Keratinocyte (primary cell): ENCODE measurements around the gene MOGAT1. TPM values are rescaled to one million over a fixed set of nuclear protein-coding genes. Genes with fewer than 3 reads are reported as not detected.

Experiments
- DNase-seq: peaks from one replicate; pipeline ENCODE4 v3.0.0-alpha.2; 2011; ENCODE audit warnings: low read depth, missing footprints, low spot score
- FAIRE-seq: peaks from 2 replicates; lab custom pipeline; 2011; peaks lifted over from hg19 to GRCh38; lab: Jason Lieb, UNC
- H2AFZ ChIP-seq: 2 replicates; pipeline ENCODE4 v1.6.0; 2012; ENCODE audit warnings: low read length, control low read depth, inconsistent platforms; ENCODE audit not compliant: control insufficient read depth
- H3K27ac ChIP-seq: 2 replicates; pipeline ENCODE4 v1.5.1; 2011; ENCODE audit warnings: low read length; ENCODE audit not compliant: control insufficient read depth, insufficient read depth
- H3K27me3 ChIP-seq: 3 replicates; pipeline ENCODE4 v1.6.0; 2011; ENCODE audit warnings: low read length; ENCODE audit not compliant: control insufficient read depth, insufficient read depth; ENCODE audit errors: extremely low read depth
- H3K36me3 ChIP-seq, 2 experiments: 2 replicates in 1 of 2; 3 replicates in 1 of 2; pipeline ENCODE4 v1.5.1; 2011; ENCODE audit warnings: low read length in 2 of 2, mild to moderate bottlenecking in 1 of 2; ENCODE audit not compliant: control insufficient read depth in 2 of 2, insufficient read depth in 2 of 2; ENCODE audit errors: extremely low read depth in 1 of 2
- H3K4me1 ChIP-seq: 3 replicates; pipeline ENCODE4 v1.5.1; 2011; ENCODE audit warnings: low read length; ENCODE audit not compliant: control insufficient read depth, insufficient read depth; ENCODE audit errors: extremely low read depth
- H3K4me2 ChIP-seq: 3 replicates; pipeline ENCODE4 v1.6.0; 2011; ENCODE audit warnings: low read depth, low read length; ENCODE audit not compliant: control insufficient read depth, insufficient read depth; ENCODE audit errors: extremely low read depth
- H3K4me3 ChIP-seq, 3 experiments: fragments of 200-600 bp in 1 of 3; sonication (generic) in 1 of 3; 2 replicates in 2 of 3; 3 replicates in 1 of 3; pipeline ENCODE4 v1.5.1; 2011 to 2016; ENCODE audit warnings: low read length in 3 of 3, mild to moderate bottlenecking in 3 of 3, control low read depth in 2 of 3, inconsistent platforms in 1 of 3, low read depth in 1 of 3, mixed read lengths in 1 of 3, mixed run types in 1 of 3, moderate library complexity in 1 of 3; ENCODE audit not compliant: control insufficient read depth in 2 of 3, insufficient read depth in 2 of 3; ENCODE audit errors: extremely low read depth in 1 of 3
- H3K79me2 ChIP-seq: 2 replicates; pipeline ENCODE4 v1.6.0; 2012; ENCODE audit warnings: low read length; ENCODE audit not compliant: control insufficient read depth, insufficient read depth
- H3K9ac ChIP-seq: 3 replicates; pipeline ENCODE4 v1.6.0; 2011; ENCODE audit warnings: low read length; ENCODE audit not compliant: control insufficient read depth, insufficient read depth; ENCODE audit errors: extremely low read depth
- H3K9me1 ChIP-seq: 3 replicates; pipeline ENCODE4 v1.6.0; 2011; ENCODE audit warnings: low read length; ENCODE audit not compliant: control insufficient read depth, insufficient read depth; ENCODE audit errors: extremely low read depth
- H3K9me3 ChIP-seq: 2 replicates; pipeline ENCODE4 v1.5.1; 2012; ENCODE audit warnings: low read depth, low read length; ENCODE audit not compliant: control insufficient read depth
- H4K20me1 ChIP-seq: 3 replicates; pipeline ENCODE4 v1.6.0; 2011; ENCODE audit warnings: low read length; ENCODE audit not compliant: control insufficient read depth, insufficient read depth; ENCODE audit errors: extremely low read depth
- CTCF ChIP-seq, 3 experiments: IDR thresholded peaks in 1 of 3; conservative IDR thresholded peaks in 1 of 3; optimal IDR thresholded peaks in 1 of 3; 2 replicates in 2 of 3; 3 replicates in 1 of 3; pipeline versions ENCODE3 to v1.5.1; 2011; ENCODE audit warnings: low read length in 3 of 3, mild to moderate bottlenecking in 3 of 3, moderate library complexity in 2 of 3, control low read depth in 1 of 3, inconsistent platforms in 1 of 3; ENCODE audit not compliant: insufficient read depth in 2 of 3; ENCODE audit errors: extremely low read depth in 1 of 3
- EZH2 ChIP-seq: IDR thresholded peaks from one replicate; pipeline ENCODE4 v1.6.1; 2012; ENCODE audit warnings: inconsistent platforms, mild to moderate bottlenecking, low read length, moderate library complexity
- dilution Hi-C: fragments of 300-500 bp; cut with MboI; formaldehyde crosslinking; loops from one replicate; pipeline ENCODE4 v1.7.0; 2020; ENCODE audit warnings: low sequenced_read_pairs; ENCODE audit not compliant: extremely low pct_ligation_motif_present
- polyA plus RNA-seq, 5 experiments: library from polyadenylated mRNA; depleted of rRNA in 3 of 5; stranded (reverse) in 3 of 5; stranded (forward) in 1 of 5; unstranded in 1 of 5; fragments of >200 nt; gene quantifications; 1 replicate in 1 of 5; 2 replicates in 3 of 5; 3 replicates in 1 of 5; pipeline versions ENCODE4 v1.2.1 to v1.2.3, GENCODE V29; 2011 to 2012; ENCODE audit warnings: missing spikeins in 2 of 5, low read depth in 1 of 5, low replicate concordance in 1 of 5

The MOGAT1 gene
- polyA plus RNA-seq, 1 donor (not counting 4 experiments of a cell fraction or from before 2014, with no cell fraction given) = not detected

GRCh38 chr2:222752746-222753145, 81.3 kb downstream of the MOGAT1 start:
- H3K27me3 ChIP-seq = no peaks in the 10 kb centered on the region
- H3K9ac ChIP-seq = no peak overlapping the region
- no peaks in the 10 kb centered on the region for H3K36me3 ChIP-seq
- no peak overlapping the region for H3K4me2 ChIP-seq
- H3K9me1 ChIP-seq = no peaks in the 10 kb centered on the region
- no peaks in the 10 kb centered on the region for H3K79me2 ChIP-seq
- no peaks in the 10 kb centered on the region for H4K20me1 ChIP-seq
- DNase-seq (no peak), FAIRE-seq (no peak)
- no peak overlapping the region for H3K27ac ChIP-seq
- H2AFZ ChIP-seq = no peak overlapping the region
- dilution Hi-C loops = no loop called here
- no peak for TF ChIP-seq CTCF (optimal IDR thresholded peaks at IDR 0.05 in 1 of 3, IDR thresholded peaks at IDR 0.05 in 1 of 3, conservative IDR thresholded peaks at IDR 0.05 in 1 of 3; ENCODE audit: extremely low read depth in 1 of 3, insufficient read depth in 2 of 3, low read length in 3 of 3)
- no peak for TF ChIP-seq EZH2
- H3K4me3 ChIP-seq = no peak overlapping the region
- H3K4me1 ChIP-seq = peaks cover 25% of the 10 kb centered on the region
- no peaks in the 10 kb centered on the region for H3K9me3 ChIP-seq

GRCh38 chr2:222753251-222753824, 81.9 kb downstream of the MOGAT1 start:
- no peak for DNase-seq
- H3K4me1 ChIP-seq = peaks cover 30% of the 10 kb centered on the region
- H3K4me3 ChIP-seq = no peak overlapping the region
- no peaks in the 10 kb centered on the region for H3K9me1 ChIP-seq
- H3K27me3 ChIP-seq = no peaks in the 10 kb centered on the region
- no peak overlapping the region for H3K27ac ChIP-seq
- no peaks in the 10 kb centered on the region for H3K79me2 ChIP-seq
- FAIRE-seq = peak; percentile 87
- no peak overlapping the region for H2AFZ ChIP-seq
- no peaks in the 10 kb centered on the region for H4K20me1 ChIP-seq
- H3K4me2 ChIP-seq = no peak overlapping the region
- dilution Hi-C loops = no loop called here
- H3K36me3 ChIP-seq = no peaks in the 10 kb centered on the region
- H3K9ac ChIP-seq = no peak overlapping the region
- no peaks in the 10 kb centered on the region for H3K9me3 ChIP-seq
- no peak for TF ChIP-seq EZH2
